ENCODE measurements around the gene TYW1.
"Not testable (repeated sequence)": the region's sequence is repeated elsewhere in the genome, so short reads cannot be mapped to it uniquely, and the experiment has no call there.

TYW1 gene

DNA sequence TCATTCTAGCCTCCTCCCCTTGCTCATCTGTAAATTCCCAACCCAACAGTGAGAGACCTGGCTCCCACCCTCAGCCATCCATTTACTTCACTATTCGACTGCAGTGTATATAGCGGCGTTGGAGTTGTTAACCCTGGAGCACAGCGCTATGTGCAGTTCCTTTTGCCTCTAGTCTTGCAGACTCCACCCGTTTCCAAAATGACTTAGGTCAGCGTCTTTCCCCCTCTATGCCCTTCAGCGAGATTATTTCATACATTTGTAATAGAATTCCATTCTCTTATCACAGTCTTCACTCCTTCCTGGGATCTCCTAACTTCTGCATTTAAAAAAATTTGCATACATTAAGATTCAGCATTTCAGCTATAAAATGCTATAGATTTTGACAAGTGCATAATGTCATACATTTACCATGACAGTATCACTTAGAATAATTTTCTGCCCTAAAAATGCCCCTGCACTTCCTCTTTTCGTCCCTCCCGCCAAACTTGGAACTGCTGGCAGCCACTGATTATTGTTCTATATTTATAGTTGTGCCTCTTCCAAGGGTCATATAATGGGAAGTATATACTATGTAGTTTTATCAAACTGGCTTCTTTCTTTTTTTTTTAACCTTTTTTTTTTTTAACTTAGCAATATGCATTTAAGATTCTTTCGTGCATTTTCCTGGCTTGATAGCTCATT, 215.2 kb downstream of the TYW1 start:
- not testable (repeated sequence) for DNase-seq; H3K14ac ChIP-seq (ENCODE audit: low read length); H2BK5ac ChIP-seq (ENCODE audit: low read depth, low read length, poor library complexity); H3K4me3 ChIP-seq (ENCODE audit: low read depth, low read length); H2BK120ac ChIP-seq (ENCODE audit: insufficient read depth, low read length, poor library complexity); H3K27ac ChIP-seq (ENCODE audit: low read depth, low read length); H3K4ac ChIP-seq (ENCODE audit: low read depth, low read length); H4K12ac ChIP-seq (ENCODE audit: low read depth, low read length); H3K18ac ChIP-seq (ENCODE audit: low read length); H3K9ac ChIP-seq (ENCODE audit: low read length); H3K23ac ChIP-seq (ENCODE audit: low read length); H2BK12ac ChIP-seq (ENCODE audit: low read length); H3K36me3 ChIP-seq (ENCODE audit: control insufficient read depth in 1 of 2, insufficient read depth in 2 of 2, low read length in 2 of 2); H3K79me2 ChIP-seq (ENCODE audit: control insufficient read depth, insufficient read depth, low read length, poor library complexity); H3K79me1 ChIP-seq (ENCODE audit: low read length); H4K91ac ChIP-seq (ENCODE audit: low read depth, low read length); H3K9me3 ChIP-seq (ENCODE audit: insufficient read depth, low read depth, low read length); H2AK5ac ChIP-seq (ENCODE audit: low read length); H3K4me1 ChIP-seq (ENCODE audit: control insufficient read depth in 1 of 2, insufficient read depth in 2 of 2, low read length in 2 of 2); H3K4me2 ChIP-seq (ENCODE audit: low read length); H4K8ac ChIP-seq (ENCODE audit: low read depth, low read length); H3K27me3 ChIP-seq (ENCODE audit: insufficient read depth, low read length); H2AFZ ChIP-seq (ENCODE audit: insufficient read depth, low read length, poor library complexity)
- WGBS (ENCODE audit: extremely low coverage, insufficient coverage, insufficient read length) = no CpG with 5 or more reads among the region's 10 CpGs

DNA sequence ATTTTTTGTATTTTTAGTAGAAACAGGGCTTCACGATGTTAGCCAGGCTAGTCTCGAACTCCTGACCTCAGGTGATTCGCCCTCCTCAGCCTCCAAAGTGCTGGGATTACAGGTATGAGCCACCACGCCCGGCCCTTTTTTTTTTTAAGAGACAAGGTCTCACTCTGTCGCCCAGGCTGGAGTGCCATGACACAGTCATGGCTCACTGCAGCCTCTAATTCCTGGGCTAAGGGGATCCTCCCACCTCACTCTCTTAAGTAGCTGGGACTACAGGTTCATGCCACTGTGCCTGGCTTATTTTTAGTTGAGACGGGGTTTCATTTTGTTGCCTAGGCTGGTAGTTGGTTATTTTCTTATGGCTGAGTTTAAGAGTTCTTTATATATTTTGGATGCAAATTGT, 216.4 kb downstream of the TYW1 start:
- H3K27ac ChIP-seq (ENCODE audit: low read depth, low read length); H2AK5ac ChIP-seq (ENCODE audit: low read length); H3K14ac ChIP-seq (ENCODE audit: low read length); H4K91ac ChIP-seq (ENCODE audit: low read depth, low read length); H3K4ac ChIP-seq (ENCODE audit: low read depth, low read length); H3K18ac ChIP-seq (ENCODE audit: low read length); H2BK5ac ChIP-seq (ENCODE audit: low read depth, low read length, poor library complexity); H2AFZ ChIP-seq (ENCODE audit: insufficient read depth, low read length, poor library complexity); DNase-seq; H2BK12ac ChIP-seq (ENCODE audit: low read length); H3K9me3 ChIP-seq (ENCODE audit: insufficient read depth, low read depth, low read length); H3K4me3 ChIP-seq (ENCODE audit: low read depth, low read length); H3K23ac ChIP-seq (ENCODE audit: low read length); H3K36me3 ChIP-seq (ENCODE audit: control insufficient read depth in 1 of 2, insufficient read depth in 2 of 2, low read length in 2 of 2); H3K27me3 ChIP-seq (ENCODE audit: insufficient read depth, low read length); H3K4me1 ChIP-seq (ENCODE audit: control insufficient read depth in 1 of 2, insufficient read depth in 2 of 2, low read length in 2 of 2); H3K79me1 ChIP-seq (ENCODE audit: low read length); H3K4me2 ChIP-seq (ENCODE audit: low read length); H3K9ac ChIP-seq (ENCODE audit: low read length); H2BK120ac ChIP-seq (ENCODE audit: insufficient read depth, low read length, poor library complexity); H4K8ac ChIP-seq (ENCODE audit: low read depth, low read length); H4K12ac ChIP-seq (ENCODE audit: low read depth, low read length); H3K79me2 ChIP-seq (ENCODE audit: control insufficient read depth, insufficient read depth, low read length, poor library complexity): not testable (repeated sequence)
- no CpG with 5 or more reads among the region's 7 CpGs for WGBS (ENCODE audit: extremely low coverage, insufficient coverage, insufficient read length)

DNA sequence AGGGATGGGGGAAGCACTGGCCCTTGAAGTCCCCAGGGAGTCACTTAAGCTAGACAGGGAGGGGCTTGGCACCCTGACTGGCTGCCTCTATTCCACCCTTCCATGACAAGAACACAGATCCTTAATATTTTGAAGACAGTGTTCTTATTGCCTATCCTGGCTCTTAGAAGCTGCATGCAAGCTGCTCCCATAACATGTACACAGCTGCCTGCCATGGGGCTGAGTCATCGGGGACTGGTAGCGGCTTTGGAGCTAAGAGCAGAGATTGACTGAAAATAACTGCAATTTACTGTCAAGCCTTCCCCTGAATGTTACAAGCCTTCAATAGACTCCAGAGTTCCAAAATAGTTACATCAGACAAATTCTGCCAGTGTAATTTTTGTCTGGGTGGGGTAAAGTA, 226.9 kb downstream of the TYW1 start:
- H3K79me1 ChIP-seq (ENCODE audit: low read length); H4K12ac ChIP-seq (ENCODE audit: low read depth, low read length): not testable (repeated sequence)
- WGBS (ENCODE audit: extremely low coverage, insufficient coverage, insufficient read length) = no CpG with 5 or more reads among the region's 2 CpGs

DNA sequence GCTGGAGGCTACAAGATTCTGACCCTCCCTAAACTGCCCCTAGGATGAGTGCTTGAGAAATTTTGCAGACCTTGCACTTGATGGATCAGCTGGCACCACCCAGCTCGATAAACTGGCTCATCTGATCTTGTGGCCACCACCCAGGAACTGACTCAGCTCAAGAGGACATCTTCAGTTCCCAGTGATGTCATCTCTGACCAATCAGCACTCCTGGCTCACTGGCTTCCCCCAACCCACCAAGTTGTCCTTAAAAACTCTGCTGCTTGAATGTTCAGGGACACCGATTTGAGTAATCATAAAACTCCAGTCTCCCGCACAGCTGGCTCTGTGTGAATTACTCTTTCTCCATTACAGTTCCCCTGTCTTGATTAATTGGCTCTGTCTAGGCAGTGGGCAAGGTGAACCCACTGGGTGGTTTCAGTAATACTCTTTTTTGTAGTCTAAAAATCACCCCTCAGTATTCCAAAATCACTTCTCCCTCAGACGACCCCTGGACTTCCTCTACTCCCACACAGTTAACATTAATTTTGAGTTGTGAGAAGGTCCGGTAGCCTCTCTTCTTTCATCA, 229.8 kb downstream of the TYW1 start:
- not testable (repeated sequence) for H3K4me3 ChIP-seq (ENCODE audit: low read depth, low read length); H3K4ac ChIP-seq (ENCODE audit: low read depth, low read length); H2AK5ac ChIP-seq (ENCODE audit: low read length); H3K4me1 ChIP-seq (ENCODE audit: control insufficient read depth in 1 of 2, insufficient read depth in 2 of 2, low read length in 2 of 2); H2BK5ac ChIP-seq (ENCODE audit: low read depth, low read length, poor library complexity); H2AFZ ChIP-seq (ENCODE audit: insufficient read depth, low read length, poor library complexity); H3K36me3 ChIP-seq (ENCODE audit: control insufficient read depth in 1 of 2, insufficient read depth in 2 of 2, low read length in 2 of 2); H4K12ac ChIP-seq (ENCODE audit: low read depth, low read length); H2BK120ac ChIP-seq (ENCODE audit: insufficient read depth, low read length, poor library complexity); H3K14ac ChIP-seq (ENCODE audit: low read length); H3K79me1 ChIP-seq (ENCODE audit: low read length); H4K8ac ChIP-seq (ENCODE audit: low read depth, low read length); H3K27ac ChIP-seq (ENCODE audit: low read depth, low read length); H3K4me2 ChIP-seq (ENCODE audit: low read length); H3K9ac ChIP-seq (ENCODE audit: low read length); H3K23ac ChIP-seq (ENCODE audit: low read length); H3K27me3 ChIP-seq (ENCODE audit: insufficient read depth, low read length); H3K18ac ChIP-seq (ENCODE audit: low read length); H3K79me2 ChIP-seq (ENCODE audit: control insufficient read depth, insufficient read depth, low read length, poor library complexity); H3K9me3 ChIP-seq (ENCODE audit: insufficient read depth, low read depth, low read length); H2BK12ac ChIP-seq (ENCODE audit: low read length); H4K91ac ChIP-seq (ENCODE audit: low read depth, low read length); DNase-seq
- WGBS (ENCODE audit: extremely low coverage, insufficient coverage, insufficient read length) = no CpG with 5 or more reads among the region's 5 CpGs

More for the DNA sequence above, 226.9 kb downstream of the TYW1 start:
- H2BK120ac ChIP-seq (ENCODE audit: insufficient read depth, low read length, poor library complexity); H3K23ac ChIP-seq (ENCODE audit: low read length); H3K4ac ChIP-seq (ENCODE audit: low read depth, low read length); H3K27me3 ChIP-seq (ENCODE audit: insufficient read depth, low read length); H3K9me3 ChIP-seq (ENCODE audit: insufficient read depth, low read depth, low read length); H3K4me3 ChIP-seq (ENCODE audit: low read depth, low read length); H3K36me3 ChIP-seq (ENCODE audit: control insufficient read depth in 1 of 2, insufficient read depth in 2 of 2, low read length in 2 of 2); H2AFZ ChIP-seq (ENCODE audit: insufficient read depth, low read length, poor library complexity); H2BK12ac ChIP-seq (ENCODE audit: low read length); H3K4me1 ChIP-seq (ENCODE audit: control insufficient read depth in 1 of 2, insufficient read depth in 2 of 2, low read length in 2 of 2); H3K79me2 ChIP-seq (ENCODE audit: control insufficient read depth, insufficient read depth, low read length, poor library complexity); H3K9ac ChIP-seq (ENCODE audit: low read length); H4K91ac ChIP-seq (ENCODE audit: low read depth, low read length); H2BK5ac ChIP-seq (ENCODE audit: low read depth, low read length, poor library complexity); H3K4me2 ChIP-seq (ENCODE audit: low read length); H2AK5ac ChIP-seq (ENCODE audit: low read length); H4K8ac ChIP-seq (ENCODE audit: low read depth, low read length); H3K18ac ChIP-seq (ENCODE audit: low read length); H3K14ac ChIP-seq (ENCODE audit: low read length): not testable (repeated sequence)
- peak overlapping the region; percentile 62 for H3K27ac ChIP-seq (ENCODE audit: low read depth, low read length)
- DNase-seq = peak in 1 of 2 donors; percentile 15

Data from trophoblast cell (in vitro differentiated cells and primary cell).